Right lobe of liver (tissue), 4 donors: ENCODE data around the gene MGAT4D.

Experiments used
- CTCF ChIP-seq, 4 donors: fragments of 200-600 bp in 3 of 4; fragments of 450-650 bp in 1 of 4; IDR thresholded peaks; one replicate each; pipeline versions ENCODE4 v1.5.1 to v1.8.0; 2016 to 2022; ENCODE audit warnings: antibody characterized with exemption in 4 of 4, mild to moderate bottlenecking in 2 of 4
- POLR2A ChIP-seq: fragments of 450-650 bp; IDR thresholded peaks from one replicate; pipeline ENCODE4 v1.6.1; 2017; ENCODE audit warnings: antibody characterized with exemption, mild to moderate bottlenecking
- donor health status: DM: no; HTN: no; CAD: no.
- donor health status: DM: no; HTN: no; CAD: no.
- donor health status: DM: no; HTN: yes; CAD: no.

- TF ChIP-seq CTCF (IDR thresholded peaks at IDR 0.05), result no peak
- no peak for TF ChIP-seq POLR2A
Measured at GRCh38 chr4:140448830-140449229, 49.3 kb downstream of the MGAT4D start.
